ENCODE results near the gene PCDH1. TPM values are rescaled to one million over a fixed set of nuclear protein-coding genes. Genes with fewer than 3 reads are reported as not detected.

Gene PCDH1
- total and polyA plus RNA-seq, 12 donors, result 3.7 to 16.8 (median 7.7) TPM

- intact Hi-C loops (cut with DNase I), result loop anchor here in 1 of 2 donors (10.0 kb wide), 1 partner anchor 105 kb away; no protein-coding TSS in a partner anchor
- DNase-seq, result no peak
- H3K4me1 ChIP-seq (replicated peaks in 1 of 2), result peaks cover 0 to 10% of the 10 kb centered on the region in 2 donors
- TF ChIP-seq POLR2A (IDR thresholded peaks at IDR 0.05) (no peak), CTCF (IDR thresholded peaks at IDR 0.05) (no peak)
- H3K27ac ChIP-seq, result no peak overlapping the region
- H3K4me3 ChIP-seq, result no peak overlapping the region
- H3K9me3 ChIP-seq (replicated peaks in 1 of 3), result no peaks in the 10 kb centered on the region
- H3K27me3 ChIP-seq, result peaks cover 6% of the 10 kb centered on the region
- H3K36me3 ChIP-seq (replicated peaks in 1 of 2), result no peaks in the 10 kb centered on the region
- WGBS, 4 donors, result 64 to 73% (median 71%) methylated on average over 15 of the region's 15 CpGs
These were observed 68.7 kb downstream of the PCDH1 start for GRCh38 chr5:141809380-141810096.

GRCh38 chr5:141808857-141809256 lies 69.4 kb downstream of the PCDH1 start:
- 61 to 79% (median 74%) methylated on average over 2 of the region's 2 CpGs for WGBS, 4 donors
- no peaks in the 10 kb centered on the region for H3K9me3 ChIP-seq (replicated peaks in 1 of 3)
- no peak overlapping the region for H3K4me3 ChIP-seq
- no peak for DNase-seq
- H3K4me1 ChIP-seq (replicated peaks in 1 of 2), result peaks cover 0 to 10% of the 10 kb centered on the region in 2 donors
- no peaks in the 10 kb centered on the region for H3K36me3 ChIP-seq (replicated peaks in 1 of 2)
- TF ChIP-seq POLR2A (IDR thresholded peaks at IDR 0.05), result no peak
- no peak for TF ChIP-seq CTCF (IDR thresholded peaks at IDR 0.05)
- H3K27me3 ChIP-seq, result peaks cover 6% of the 10 kb centered on the region
- no peak overlapping the region for H3K27ac ChIP-seq
- intact Hi-C loops (cut with DNase I), result no loop called here

- WGBS, 4 donors, result 64 to 81% (median 73%) methylated on average over 6 of the region's 6 CpGs
- intact Hi-C loops (cut with DNase I), result no loop called here
- no peak overlapping the region for H3K4me3 ChIP-seq
- no peak for DNase-seq
- H3K36me3 ChIP-seq (replicated peaks in 1 of 2), result no peaks in the 10 kb centered on the region
- peaks cover 6% of the 10 kb centered on the region for H3K27me3 ChIP-seq
- H3K27ac ChIP-seq, result no peak overlapping the region
- no peak for TF ChIP-seq CTCF (IDR thresholded peaks at IDR 0.05)
- TF ChIP-seq POLR2A (IDR thresholded peaks at IDR 0.05), result no peak
- H3K4me1 ChIP-seq (replicated peaks in 1 of 2), result peaks cover 0 to 10% of the 10 kb centered on the region in 2 donors
- no peaks in the 10 kb centered on the region for H3K9me3 ChIP-seq (replicated peaks in 1 of 3)
These were observed 70.5 kb downstream of the PCDH1 start for GRCh38 chr5:141807732-141808131.

- WGBS, 4 donors, result 70 to 76% (median 74%) methylated on average over 11 of the region's 11 CpGs
- DNase-seq, result no peak
- H3K4me3 ChIP-seq, result no peak overlapping the region
- intact Hi-C loops (cut with DNase I), result no loop called here
- H3K4me1 ChIP-seq (replicated peaks in 1 of 2), result peaks cover 0 to 10% of the 10 kb centered on the region in 2 donors
- H3K27me3 ChIP-seq, result peaks cover 6% of the 10 kb centered on the region
- no peaks in the 10 kb centered on the region for H3K9me3 ChIP-seq (replicated peaks in 1 of 3)
- no peak overlapping the region for H3K27ac ChIP-seq
- H3K36me3 ChIP-seq (replicated peaks in 1 of 2), result no peaks in the 10 kb centered on the region
- TF ChIP-seq POLR2A (IDR thresholded peaks at IDR 0.05) (no peak), CTCF (IDR thresholded peaks at IDR 0.05) (no peak)
These were observed 70.9 kb downstream of the PCDH1 start for GRCh38 chr5:141807329-141807728.
